Caki2 (cell line): Measurements from ENCODE around the gene GPSM1. TPM values are rescaled to one million over a fixed set of nuclear protein-coding genes. Genes with fewer than 3 reads are reported as not detected.

Experiments used
- DNase-seq: peaks from one replicate; pipeline ENCODE4 v3.0.0-alpha.2; 2015; ENCODE audit warnings: low read depth
- in situ Hi-C: cut with HindIII; loops from 2 replicates; pipeline ENCODE4 v1.10.0; 2016; ENCODE audit warnings: low sequenced_read_pairs, low pct_unique_long_range_greater_than_20kb, mixed read lengths
- total RNA-seq: library from RNA; depleted of rRNA; stranded (reverse); fragments of >200 nt; shearing (Covaris generic); gene quantifications from 2 replicates; pipeline ENCODE4 v1.2.3, GENCODE V29; 2014; ENCODE audit warnings: low replicate concordance

Gene GPSM1
- total RNA-seq, 1 experiment from 2014 or later, result 29.9 TPM

GRCh38 chr9:136374183-136374575 lies 46.8 kb downstream of the GPSM1 start:
- DNase-seq, result no peak
- in situ Hi-C loops, result no loop called here

- in situ Hi-C loops, result no loop called here
- no peak for DNase-seq
These were observed 47.8 kb downstream of the GPSM1 start for GRCh38 chr9:136375096-136375495.

- no peak for DNase-seq
- in situ Hi-C loops, result no loop called here
These were observed 49.1 kb downstream of the GPSM1 start for GRCh38 chr9:136376457-136376856.

GRCh38 chr9:136377341-136378169 lies 50.2 kb downstream of the GPSM1 start:
- DNase-seq, result no peak
- in situ Hi-C loops, result no loop called here

- in situ Hi-C loops, result no loop called here
These were observed 51.0 kb downstream of the GPSM1 start for GRCh38 chr9:136378170-136379002.

GRCh38 chr9:136379003-136379287 lies 51.6 kb downstream of the GPSM1 start:
- in situ Hi-C loops, result no loop called here
- DNase-seq, result no peak

More at GRCh38 chr9:136378170-136379002, 51.0 kb downstream of the GPSM1 start:
- no peak for DNase-seq

- in situ Hi-C loops, result no loop called here
- no peak for DNase-seq
These were observed 52.1 kb downstream of the GPSM1 start for GRCh38 chr9:136379401-136379800.

GRCh38 chr9:136379891-136380290 lies 52.6 kb downstream of the GPSM1 start:
- no peak for DNase-seq

GRCh38 chr9:136380381-136380780 lies 53.0 kb downstream of the GPSM1 start:
- in situ Hi-C loops, result no loop called here
- no peak for DNase-seq

More at GRCh38 chr9:136379891-136380290, 52.6 kb downstream of the GPSM1 start:
- in situ Hi-C loops, result no loop called here

GRCh38 chr9:136381311-136381710 lies 54.0 kb downstream of the GPSM1 start:
- in situ Hi-C loops, result no loop called here
- no peak for DNase-seq

GRCh38 chr9:136381966-136382513 lies 54.7 kb downstream of the GPSM1 start:
- DNase-seq, result no peak
- in situ Hi-C loops, result no loop called here

- no peak for DNase-seq
- in situ Hi-C loops, result no loop called here
These were observed 56.1 kb downstream of the GPSM1 start for GRCh38 chr9:136383436-136383835.

GRCh38 chr9:136385015-136385414 lies 57.7 kb downstream of the GPSM1 start:
- in situ Hi-C loops, result no loop called here

GRCh38 chr9:136386018-136386417 lies 58.7 kb downstream of the GPSM1 start:
- in situ Hi-C loops, result no loop called here
- DNase-seq, result no peak

More at GRCh38 chr9:136385015-136385414, 57.7 kb downstream of the GPSM1 start:
- DNase-seq, result no peak

GRCh38 chr9:136387217-136387616 lies 59.9 kb downstream of the GPSM1 start:
- in situ Hi-C loops, result no loop called here

GRCh38 chr9:136389396-136389795 lies 62.1 kb downstream of the GPSM1 start:
- no peak for DNase-seq
- in situ Hi-C loops, result no loop called here

More at GRCh38 chr9:136387217-136387616, 59.9 kb downstream of the GPSM1 start:
- DNase-seq, result no peak

- in situ Hi-C loops, result no loop called here
- DNase-seq, result no peak
These were observed 64.6 kb downstream of the GPSM1 start for GRCh38 chr9:136391737-136392537.
